ENCODE data around the gene MDP1.
"Not testable (repeated sequence)": the region's sequence is repeated elsewhere in the genome, so short reads cannot be mapped to it uniquely, and the experiment has no call there.

The MDP1 gene

DNA sequence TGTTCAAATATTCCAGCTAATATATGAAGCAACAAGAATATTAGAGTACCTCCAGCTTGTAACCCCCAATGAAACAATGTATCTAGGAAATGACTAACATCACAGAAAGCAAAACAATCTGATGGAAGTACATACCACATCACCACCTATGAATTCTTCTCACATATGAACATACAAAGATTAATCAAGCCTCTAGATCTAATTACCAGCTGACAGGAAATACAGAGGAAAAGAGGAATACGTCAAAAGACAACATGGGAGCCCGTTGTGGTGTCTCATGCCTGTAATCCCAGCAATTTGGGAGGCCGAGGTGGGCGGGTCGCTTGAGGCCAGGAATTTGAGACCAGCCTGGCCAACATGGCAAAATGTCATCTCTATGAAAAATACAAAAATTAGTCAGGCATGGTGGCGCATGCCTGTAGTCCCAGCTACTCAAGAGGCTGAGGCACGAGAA is 8.8 kb upstream of the MDP1 start:
- Histone ChIP-seq H3K4me3 (ENCODE audit: low read length) (no peak overlapping the region), H3K27ac (ENCODE audit: low read depth, low read length) (no peak overlapping the region), H3K27me3 (ENCODE audit: insufficient read depth, low read length) (no peaks in the 10 kb centered on the region), H3K4me1 (ENCODE audit: insufficient read depth, low read length) (no peaks in the 10 kb centered on the region), H3K9me3 (ENCODE audit: insufficient read depth, low read depth, low read length) (no peaks in the 10 kb centered on the region), H3K9ac (ENCODE audit: low read depth, low read length) (no peak overlapping the region), H3K36me3 (ENCODE audit: insufficient read depth, low read length) (peaks cover 32% of the 10 kb centered on the region)
- 92% methylated on average over 7 of the region's 7 CpGs for WGBS

DNA sequence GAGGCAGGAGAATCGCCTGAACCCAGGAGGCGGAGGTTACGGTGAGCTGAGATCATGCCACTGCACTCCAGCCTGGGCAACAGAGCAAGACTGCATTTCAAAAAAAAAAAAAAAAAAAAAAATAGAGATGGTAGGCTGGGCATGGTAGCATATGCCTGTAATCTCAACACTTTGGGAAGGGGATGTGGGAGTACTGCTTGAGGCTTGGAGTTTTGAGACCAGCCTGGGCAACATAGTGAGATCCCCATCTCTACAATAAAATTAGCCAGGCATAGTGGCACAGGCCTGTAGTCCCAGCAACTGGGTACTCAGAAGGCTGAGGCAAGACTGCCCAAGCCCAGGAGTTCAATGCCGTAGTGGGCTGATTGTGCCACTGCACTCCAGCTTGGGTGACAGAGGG is 7.1 kb upstream of the MDP1 start:
- not testable (repeated sequence) for H3K27ac ChIP-seq (ENCODE audit: low read depth, low read length); H3K27me3 ChIP-seq (ENCODE audit: insufficient read depth, low read length); H3K9me3 ChIP-seq (ENCODE audit: insufficient read depth, low read depth, low read length); H3K4me1 ChIP-seq (ENCODE audit: insufficient read depth, low read length); H3K9ac ChIP-seq (ENCODE audit: low read depth, low read length); H3K4me3 ChIP-seq (ENCODE audit: low read length)
- 96% methylated on average over 4 of the region's 4 CpGs for WGBS
- peaks cover 32% of the 10 kb centered on the region for H3K36me3 ChIP-seq (ENCODE audit: insufficient read depth, low read length)

DNA sequence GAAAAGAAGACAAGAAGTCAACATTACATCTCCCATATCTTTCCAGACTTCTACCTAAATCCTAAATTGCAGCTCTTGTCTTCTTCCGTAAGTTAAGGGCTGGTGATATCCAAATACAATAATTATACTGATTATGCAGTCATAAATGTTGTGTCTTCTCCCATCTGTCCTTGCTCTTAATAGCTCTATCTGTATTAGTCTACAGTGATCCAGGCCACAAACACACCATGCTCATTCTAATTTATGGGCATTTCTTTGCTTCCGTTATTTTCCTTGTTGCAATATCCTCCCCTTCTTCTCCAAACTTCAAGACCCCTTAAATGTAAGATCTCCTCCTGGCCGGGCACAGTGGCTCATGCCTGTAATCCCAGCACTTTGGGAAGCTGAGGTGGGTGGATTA is 3.7 kb upstream of the MDP1 start:
- 90% methylated on average over 2 of the region's 3 CpGs for WGBS
- peaks cover 18% of the 10 kb centered on the region for H3K36me3 ChIP-seq (ENCODE audit: insufficient read depth, low read length)

DNA sequence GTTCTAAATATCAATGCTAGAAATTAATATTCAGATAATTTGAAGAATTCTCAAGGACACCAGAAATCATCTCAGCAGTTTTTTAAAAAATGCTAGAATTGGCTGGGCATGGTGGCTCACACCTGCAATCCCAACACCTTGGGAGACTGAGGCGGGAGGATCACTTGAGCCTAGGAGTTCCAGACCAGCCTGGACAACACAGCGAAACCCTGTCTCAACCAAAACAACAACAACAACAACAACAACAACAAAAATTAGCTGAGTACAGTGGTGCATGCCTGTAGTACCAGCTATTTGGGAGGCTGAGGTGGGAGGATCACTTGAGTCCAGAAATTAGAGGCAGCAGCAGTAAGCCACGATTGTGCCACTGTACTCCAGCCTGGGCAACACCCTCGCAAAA is 3.2 kb upstream of the MDP1 start:
- WGBS = 92% methylated on average over 3 of the region's 4 CpGs
- H3K27ac ChIP-seq (ENCODE audit: low read depth, low read length) = no peak overlapping the region
- no peaks in the 10 kb centered on the region for H3K9me3 ChIP-seq (ENCODE audit: insufficient read depth, low read depth, low read length)
- no peaks in the 10 kb centered on the region for H3K27me3 ChIP-seq (ENCODE audit: insufficient read depth, low read length)
- H3K4me1 ChIP-seq (ENCODE audit: insufficient read depth, low read length) = no peaks in the 10 kb centered on the region
- no peak overlapping the region for H3K9ac ChIP-seq (ENCODE audit: low read depth, low read length)
- H3K4me3 ChIP-seq (ENCODE audit: low read length) = no peak overlapping the region
- peaks cover 17% of the 10 kb centered on the region for H3K36me3 ChIP-seq (ENCODE audit: insufficient read depth, low read length)

More for the DNA sequence above, 3.7 kb upstream of the MDP1 start:
- H3K4me1 ChIP-seq (ENCODE audit: insufficient read depth, low read length) = no peaks in the 10 kb centered on the region
- no peak overlapping the region for H3K9ac ChIP-seq (ENCODE audit: low read depth, low read length)
- no peaks in the 10 kb centered on the region for H3K27me3 ChIP-seq (ENCODE audit: insufficient read depth, low read length)
- H3K27ac ChIP-seq (ENCODE audit: low read depth, low read length) = no peak overlapping the region
- H3K9me3 ChIP-seq (ENCODE audit: insufficient read depth, low read depth, low read length) = no peaks in the 10 kb centered on the region
- H3K4me3 ChIP-seq (ENCODE audit: low read length) = no peak overlapping the region

DNA sequence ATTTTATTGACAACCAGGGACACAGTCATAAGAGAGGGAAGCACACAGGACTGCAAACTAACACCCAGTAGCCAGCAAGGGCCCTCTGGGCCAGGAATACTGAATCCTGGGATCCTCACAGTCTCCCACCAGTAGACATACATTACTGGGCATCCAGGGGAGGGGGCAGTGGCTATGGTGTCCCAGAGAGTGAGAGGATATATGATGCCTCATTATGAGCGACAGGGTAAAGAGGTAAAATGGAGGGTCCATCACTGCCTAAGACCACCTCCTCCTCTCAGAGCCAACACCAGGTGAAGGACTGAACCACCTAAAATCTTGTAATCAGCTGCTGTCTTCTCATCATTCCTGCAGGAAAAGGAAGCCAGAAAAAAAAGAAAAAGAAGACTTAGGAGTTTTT is 1.0 kb upstream of the MDP1 start:
- H3K36me3 ChIP-seq (ENCODE audit: insufficient read depth, low read length) = peaks cover 22% of the 10 kb centered on the region
- not testable (repeated sequence) for H3K27me3 ChIP-seq (ENCODE audit: insufficient read depth, low read length); H3K27ac ChIP-seq (ENCODE audit: low read depth, low read length); H3K9me3 ChIP-seq (ENCODE audit: insufficient read depth, low read depth, low read length); H3K9ac ChIP-seq (ENCODE audit: low read depth, low read length); H3K4me1 ChIP-seq (ENCODE audit: insufficient read depth, low read length); H3K4me3 ChIP-seq (ENCODE audit: low read length)
- WGBS = no CpG with 5 or more reads among the region's 1 CpG

DNA sequence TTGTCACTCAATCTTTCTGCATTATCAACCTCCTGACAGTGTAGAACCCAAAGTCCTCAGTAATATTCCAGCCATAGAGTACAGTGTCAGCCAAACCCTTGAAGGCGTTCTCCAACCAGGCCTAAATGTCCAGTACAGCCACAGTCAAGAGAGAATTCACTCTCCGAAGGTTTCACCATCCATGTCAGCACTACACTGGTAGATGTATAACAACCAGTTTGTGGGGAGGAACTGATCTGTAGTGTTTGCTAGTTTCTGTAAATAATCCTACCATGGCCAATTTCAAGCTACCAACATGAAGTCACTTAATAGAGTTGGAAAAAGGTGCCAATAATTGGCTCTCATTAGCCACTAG is 456 bp upstream of the MDP1 start:
- Histone ChIP-seq H3K9ac (ENCODE audit: low read depth, low read length) (no peak overlapping the region), H3K4me1 (ENCODE audit: insufficient read depth, low read length) (peaks cover 5% of the 10 kb centered on the region; the same call in 1 of the 2 replicates), H3K27ac (ENCODE audit: low read depth, low read length) (no peak overlapping the region; the same call in 1 of the 2 replicates), H3K36me3 (ENCODE audit: insufficient read depth, low read length) (peaks cover 27% of the 10 kb centered on the region), H3K27me3 (ENCODE audit: insufficient read depth, low read length) (no peaks in the 10 kb centered on the region), H3K4me3 (ENCODE audit: low read length) (peak overlapping the region; percentile 93), H3K9me3 (ENCODE audit: insufficient read depth, low read depth, low read length) (no peaks in the 10 kb centered on the region)
- 94% methylated on average over 2 of the region's 2 CpGs for WGBS

DNA sequence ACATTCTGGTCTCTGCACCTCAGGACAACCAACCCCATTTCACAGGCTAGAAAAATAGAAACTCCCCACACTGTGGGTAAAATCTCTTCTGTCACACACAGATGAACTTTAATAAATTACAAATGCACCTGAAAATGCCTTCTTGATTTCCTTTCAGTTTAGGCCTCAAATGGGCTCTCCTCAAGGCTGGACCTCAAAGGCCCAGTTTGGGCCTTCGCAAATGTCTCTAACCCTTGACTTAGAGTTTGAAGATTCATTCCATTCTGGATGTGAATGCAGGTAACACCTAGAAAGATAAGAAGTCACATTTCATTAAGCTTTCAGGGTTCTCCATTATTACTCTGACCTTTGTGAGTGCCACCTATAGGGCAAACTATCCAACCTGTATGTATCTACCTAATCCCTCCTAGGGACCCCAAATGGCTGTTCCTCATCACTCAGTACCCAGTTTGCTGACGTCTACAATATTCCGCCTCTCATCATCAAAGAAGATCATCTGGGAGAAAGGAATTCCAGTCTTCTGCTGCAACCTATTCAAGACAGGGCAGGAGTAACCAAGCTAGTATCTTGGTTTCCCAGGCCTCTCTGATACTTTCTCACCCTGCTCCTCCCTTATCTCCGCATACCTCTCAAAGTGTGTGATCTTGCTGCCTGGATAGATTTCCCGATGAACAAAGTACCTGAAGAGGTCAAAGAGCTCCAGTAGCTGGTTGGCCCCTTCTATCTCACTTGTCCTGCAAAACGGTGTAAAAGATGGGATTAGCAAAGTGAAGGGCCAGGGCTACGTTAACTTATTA is 1.8 kb downstream of the MDP1 start:
- Histone ChIP-seq H3K9me3 (ENCODE audit: insufficient read depth, low read depth, low read length) (no peaks in the 10 kb centered on the region), H3K4me1 (ENCODE audit: insufficient read depth, low read length) (peaks cover 5% of the 10 kb centered on the region; the same call in 1 of the 2 replicates), H3K36me3 (ENCODE audit: insufficient read depth, low read length) (peaks cover 43% of the 10 kb centered on the region), H3K4me3 (ENCODE audit: low read length) (peak overlapping the region; percentile 85), H3K9ac (ENCODE audit: low read depth, low read length) (peak overlapping the region; percentile 95), H3K27me3 (ENCODE audit: insufficient read depth, low read length) (no peaks in the 10 kb centered on the region), H3K27ac (ENCODE audit: low read depth, low read length) (peak overlapping the region; percentile 99)
- WGBS = 94% methylated on average over 7 of the region's 7 CpGs

DNA sequence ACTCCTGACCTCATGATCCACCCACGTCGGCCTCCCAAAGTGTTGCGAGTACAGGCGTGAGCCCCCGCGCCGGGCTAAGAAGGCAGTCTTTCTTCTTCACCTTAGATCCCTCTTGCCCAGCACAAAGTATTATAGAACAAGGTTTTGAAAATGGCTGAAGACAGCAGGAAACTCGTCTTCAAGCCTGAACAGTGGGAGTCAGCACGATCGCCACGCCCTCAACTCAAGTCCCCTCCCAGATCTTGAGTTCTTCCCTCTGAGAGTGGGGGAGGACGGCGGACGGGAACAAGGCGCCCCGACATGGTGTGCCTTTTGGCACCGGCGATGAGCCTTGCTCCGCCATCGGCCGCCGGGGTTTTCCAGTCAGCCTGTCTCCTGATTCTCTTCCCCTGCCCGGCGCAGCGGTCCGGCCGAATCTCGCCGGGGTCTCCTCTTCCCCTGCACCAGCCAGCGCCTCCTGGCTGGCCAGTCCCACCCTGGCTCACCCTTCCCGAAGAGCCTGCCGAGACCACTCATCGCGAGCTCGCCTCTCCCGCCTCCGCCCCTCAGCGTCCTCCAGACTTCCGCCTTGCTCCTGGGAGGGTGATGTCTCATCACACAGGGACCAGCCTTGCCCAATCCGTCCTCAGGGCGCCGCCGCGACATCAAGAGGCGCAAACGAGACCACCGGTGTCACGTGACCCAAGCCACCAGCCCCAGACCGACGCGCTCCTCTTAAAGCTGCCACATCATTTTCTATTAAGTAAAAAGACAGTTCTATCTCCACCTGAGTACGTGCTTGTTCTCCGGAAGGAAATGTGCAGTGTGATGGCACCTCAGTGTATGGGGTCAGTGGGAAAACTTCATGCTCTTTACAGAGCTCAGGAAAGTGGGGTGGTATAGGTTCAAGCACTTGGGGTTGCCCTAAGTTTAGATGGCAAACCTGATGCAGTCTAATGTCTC is 2.7 kb downstream of the MDP1 start, which contains the start of gene CHMP4A:
CHMP4A (minus strand) TSS at position 565 of the 942 bp plus-strand sequence; CDS start at position 516, 49 bp downstream.
- Histone ChIP-seq H3K36me3 (ENCODE audit: insufficient read depth, low read length) (peaks cover 47% of the 10 kb centered on the region), H3K9ac (ENCODE audit: low read depth, low read length) (peak within 1 kb of the TSS; percentile 95), H3K27ac (ENCODE audit: low read depth, low read length) (peak within 1 kb of the TSS; percentile 99), H3K4me3 (ENCODE audit: low read length) (peak within 1 kb of the TSS; percentile 85), H3K9me3 (ENCODE audit: insufficient read depth, low read depth, low read length) (no peaks in the 10 kb centered on the region), H3K4me1 (ENCODE audit: insufficient read depth, low read length) (peaks cover 5% of the 10 kb centered on the region; the same call in 1 of the 2 replicates), H3K27me3 (ENCODE audit: insufficient read depth, low read length) (no peaks in the 10 kb centered on the region)
- WGBS = under 1% methylated on average over 53 of the region's 53 CpGs

DNA sequence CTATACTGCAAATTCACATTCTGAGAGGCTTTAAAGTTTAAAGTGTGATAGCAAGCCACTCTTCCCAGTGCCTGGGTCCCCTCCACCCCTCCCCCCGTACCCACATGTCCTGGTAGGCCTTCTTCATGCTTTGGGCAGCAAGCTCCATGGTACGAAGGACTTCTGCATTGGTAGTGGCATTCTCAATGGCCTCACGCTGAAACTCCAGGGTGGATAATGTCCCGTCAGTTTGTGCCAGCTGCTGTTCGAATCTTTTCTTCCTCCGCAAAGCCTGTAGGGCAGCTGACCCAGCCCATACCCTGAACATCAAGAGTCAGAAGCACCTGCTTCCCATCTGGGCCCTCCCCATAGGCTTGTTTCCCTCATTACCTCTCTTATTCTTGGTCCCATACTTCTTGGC is 4.6 kb downstream of the MDP1 start:
- Histone ChIP-seq H3K27ac (ENCODE audit: low read depth, low read length) (no peak overlapping the region), H3K4me1 (ENCODE audit: insufficient read depth, low read length) (peaks cover 5% of the 10 kb centered on the region; the same call in 1 of the 2 replicates), H3K27me3 (ENCODE audit: insufficient read depth, low read length) (no peaks in the 10 kb centered on the region), H3K9me3 (ENCODE audit: insufficient read depth, low read depth, low read length) (no peaks in the 10 kb centered on the region), H3K36me3 (ENCODE audit: insufficient read depth, low read length) (peaks cover 56% of the 10 kb centered on the region), H3K9ac (ENCODE audit: low read depth, low read length) (no peak overlapping the region), H3K4me3 (ENCODE audit: low read length) (no peak overlapping the region)
- WGBS = 94% methylated on average over 6 of the region's 6 CpGs

DNA sequence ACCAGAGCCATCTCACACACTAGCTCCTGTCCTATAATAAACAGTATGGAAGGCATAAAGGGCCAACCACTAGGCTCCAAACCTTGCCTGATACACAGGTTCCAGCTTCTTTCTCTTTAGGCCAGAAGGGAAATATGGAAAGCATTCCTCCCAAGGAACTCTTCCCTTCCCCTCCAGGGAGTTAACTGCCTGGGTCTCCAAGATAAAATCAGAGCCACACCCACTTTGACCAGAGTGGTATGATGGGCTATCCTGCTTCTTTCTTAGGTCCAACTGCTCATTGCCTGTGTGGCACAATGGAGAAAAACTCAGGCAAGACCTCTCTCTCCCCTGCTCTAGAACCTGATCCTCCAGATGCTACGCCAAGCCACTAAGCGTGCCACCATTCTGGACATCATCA is 8.2 kb downstream of the MDP1 start:
- H3K4me3 ChIP-seq (ENCODE audit: low read length) = no peak overlapping the region
- H3K27ac ChIP-seq (ENCODE audit: low read depth, low read length) = no peak overlapping the region
- WGBS = 97% methylated on average over 2 of the region's 2 CpGs
- peaks cover 5% of the 10 kb centered on the region; the same call in 1 of the 2 replicates for H3K4me1 ChIP-seq (ENCODE audit: insufficient read depth, low read length)
- H3K36me3 ChIP-seq (ENCODE audit: insufficient read depth, low read length) = peaks cover 71% of the 10 kb centered on the region
- no peaks in the 10 kb centered on the region for H3K9me3 ChIP-seq (ENCODE audit: insufficient read depth, low read depth, low read length)
- H3K27me3 ChIP-seq (ENCODE audit: insufficient read depth, low read length) = no peaks in the 10 kb centered on the region
- H3K9ac ChIP-seq (ENCODE audit: low read depth, low read length) = no peak overlapping the region

DNA sequence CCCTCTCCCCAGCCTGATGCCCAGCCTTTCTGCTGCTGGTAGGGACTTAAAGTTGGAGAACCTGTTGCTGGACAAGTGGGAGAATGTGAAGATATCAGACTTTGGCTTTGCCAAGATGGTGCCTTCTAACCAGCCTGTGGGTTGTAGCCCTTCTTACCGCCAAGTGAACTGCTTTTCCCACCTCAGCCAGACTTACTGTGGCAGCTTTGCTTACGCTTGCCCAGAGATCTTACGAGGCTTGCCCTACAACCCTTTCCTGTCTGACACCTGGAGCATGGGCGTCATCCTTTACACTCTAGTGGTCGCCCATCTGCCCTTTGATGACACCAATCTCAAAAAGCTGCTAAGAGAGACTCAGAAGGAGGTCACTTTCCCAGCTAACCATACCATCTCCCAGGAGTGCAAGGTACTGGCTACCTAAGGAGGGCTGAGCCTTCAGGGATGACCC is 8.7 kb downstream of the MDP1 start:
- H3K27ac ChIP-seq (ENCODE audit: low read depth, low read length) = no peak overlapping the region
- no peak overlapping the region for H3K9ac ChIP-seq (ENCODE audit: low read depth, low read length)
- H3K36me3 ChIP-seq (ENCODE audit: insufficient read depth, low read length) = peaks cover 71% of the 10 kb centered on the region
- no peaks in the 10 kb centered on the region for H3K9me3 ChIP-seq (ENCODE audit: insufficient read depth, low read depth, low read length)
- no peaks in the 10 kb centered on the region for H3K27me3 ChIP-seq (ENCODE audit: insufficient read depth, low read length)
- peaks cover 5% of the 10 kb centered on the region; the same call in 1 of the 2 replicates for H3K4me1 ChIP-seq (ENCODE audit: insufficient read depth, low read length)
- WGBS = 93% methylated on average over 5 of the region's 5 CpGs
- no peak overlapping the region for H3K4me3 ChIP-seq (ENCODE audit: low read length)
